ENCODE measurements around the gene CCDC12. TPM values are rescaled to one million over a fixed set of nuclear protein-coding genes. Genes with fewer than 3 reads are reported as not detected.

CCDC12 gene
- total RNA-seq: 100 to 1,000 TPM in 1 of 4 donors, 10 to 100 TPM in 3; 64.6 to 101 (median 82.5) TPM

DNA sequence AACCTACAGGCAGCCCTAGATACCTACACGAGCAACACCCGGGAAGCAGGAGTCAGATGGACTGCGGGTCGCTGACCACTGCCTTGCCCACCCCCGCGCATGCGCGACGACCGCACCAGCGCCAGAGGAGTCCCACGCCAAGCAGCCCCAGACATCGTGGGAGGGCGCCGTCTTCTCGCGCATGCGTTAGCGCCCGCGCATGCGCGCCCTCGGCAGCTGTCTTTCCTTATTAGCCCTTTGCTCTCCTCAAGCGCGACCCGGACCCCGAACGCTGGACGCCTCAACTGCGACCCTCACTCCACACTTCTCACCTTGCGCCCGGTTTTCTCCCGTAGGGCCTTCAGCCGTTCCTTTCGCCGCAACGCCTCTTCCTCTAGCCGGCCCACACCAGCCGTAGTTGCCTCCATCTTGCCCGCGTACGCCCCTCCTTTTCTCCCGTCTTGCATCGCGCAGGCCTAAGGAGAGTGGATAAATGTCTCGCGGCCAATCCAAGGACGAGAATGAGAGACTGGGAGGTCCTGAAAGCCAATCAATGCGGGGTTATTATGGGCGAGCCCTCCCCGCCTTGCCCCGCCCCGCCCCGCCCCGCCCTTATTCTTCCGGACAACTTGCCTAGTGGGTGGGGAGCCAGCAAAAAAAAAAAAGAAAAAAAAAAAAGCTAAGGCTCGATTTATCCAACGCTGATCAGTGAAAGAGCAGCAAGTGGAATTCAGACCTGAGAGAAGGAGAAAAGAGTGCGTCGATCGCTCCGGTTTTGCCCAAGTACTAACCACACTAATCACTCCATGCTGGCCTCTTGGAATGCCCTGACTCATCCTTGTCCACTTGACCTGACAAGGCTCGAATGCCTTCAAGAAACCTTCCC is at the start of gene CCDC12:
Gene CCDC12 (minus strand): TSS at position 420 of the 865 bp plus-strand sequence. CDS start 13 bp downstream, at position 407.
- WGBS, 2 donors: 0% methylated on average over 48 to 64 of the region's 64 CpGs
- no peak for TF ChIP-seq POLR2A (IDR thresholded peaks at IDR 0.05)
- TF ChIP-seq, protein P1, sequence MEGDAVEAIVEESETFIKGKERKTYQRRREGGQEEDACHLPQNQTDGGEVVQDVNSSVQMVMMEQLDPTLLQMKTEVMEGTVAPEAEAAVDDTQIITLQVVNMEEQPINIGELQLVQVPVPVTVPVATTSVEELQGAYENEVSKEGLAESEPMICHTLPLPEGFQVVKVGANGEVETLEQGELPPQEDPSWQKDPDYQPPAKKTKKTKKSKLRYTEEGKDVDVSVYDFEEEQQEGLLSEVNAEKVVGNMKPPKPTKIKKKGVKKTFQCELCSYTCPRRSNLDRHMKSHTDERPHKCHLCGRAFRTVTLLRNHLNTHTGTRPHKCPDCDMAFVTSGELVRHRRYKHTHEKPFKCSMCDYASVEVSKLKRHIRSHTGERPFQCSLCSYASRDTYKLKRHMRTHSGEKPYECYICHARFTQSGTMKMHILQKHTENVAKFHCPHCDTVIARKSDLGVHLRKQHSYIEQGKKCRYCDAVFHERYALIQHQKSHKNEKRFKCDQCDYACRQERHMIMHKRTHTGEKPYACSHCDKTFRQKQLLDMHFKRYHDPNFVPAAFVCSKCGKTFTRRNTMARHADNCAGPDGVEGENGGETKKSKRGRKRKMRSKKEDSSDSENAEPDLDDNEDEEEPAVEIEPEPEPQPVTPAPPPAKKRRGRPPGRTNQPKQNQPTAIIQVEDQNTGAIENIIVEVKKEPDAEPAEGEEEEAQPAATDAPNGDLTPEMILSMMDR (IDR thresholded peaks at IDR 0.05): peak in 1 of 3 donors; percentile 72
- intact Hi-C loops (cut with DNase I; ENCODE audit: low total_unique reads): no loop called here
- DNase-seq (ENCODE audit: low spot score in 2 of 2): peak; percentile 98 to 99
- H3K4me3 ChIP-seq (ENCODE audit: low read depth, poor library complexity, severe bottlenecking): peak within 1 kb of the TSS; percentile 72

DNA sequence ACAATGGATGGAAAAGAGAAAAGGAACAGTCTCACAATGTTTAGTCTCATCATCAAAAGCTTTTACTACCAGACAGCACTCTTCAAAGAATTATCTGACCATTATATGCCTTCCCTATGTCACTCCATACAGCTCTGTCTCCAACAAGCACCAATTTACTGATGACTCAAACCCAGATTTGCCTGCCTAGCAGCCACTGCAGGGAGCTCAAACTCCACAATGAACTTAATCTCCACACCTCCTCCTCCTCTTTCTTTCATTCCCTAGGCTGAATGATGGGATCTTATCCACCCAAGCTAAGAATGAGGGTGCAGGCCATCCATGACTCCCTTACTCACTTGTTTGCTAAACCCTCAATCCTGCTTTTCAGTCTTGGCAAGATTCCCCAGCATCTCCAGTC is 48.4 kb upstream of the CCDC12 start:
- intact Hi-C loops (cut with DNase I; ENCODE audit: low total_unique reads): no loop called here
- TF ChIP-seq, protein P1 (IDR thresholded peaks at IDR 0.05): no peak
- no peak for TF ChIP-seq POLR2A (IDR thresholded peaks at IDR 0.05)
- DNase-seq (ENCODE audit: low spot score in 2 of 2): no peak
- H3K4me3 ChIP-seq (ENCODE audit: low read depth, poor library complexity, severe bottlenecking): no peak overlapping the region

- 61 to 69% methylated on average over 1 of the region's 1 CpG for WGBS, 2 donors
- DNase-seq (ENCODE audit: low spot score in 2 of 2): no peak
- intact Hi-C loops (cut with DNase I; ENCODE audit: low total_unique reads): no loop called here
Measured at GRCh38 chr3:47022641-47023071, 46.1 kb upstream of the CCDC12 start.

GRCh38 chr3:47020311-47020710 is 43.8 kb upstream of the CCDC12 start:
- TF ChIP-seq POLR2A (IDR thresholded peaks at IDR 0.05): no peak
- TF ChIP-seq, protein P1 (IDR thresholded peaks at IDR 0.05): no peak
- 94 to 98% methylated on average over 4 of the region's 4 CpGs for WGBS, 2 donors
- no peak overlapping the region for H3K4me3 ChIP-seq (ENCODE audit: low read depth, poor library complexity, severe bottlenecking)
- intact Hi-C loops (cut with DNase I; ENCODE audit: low total_unique reads): no loop called here
- DNase-seq (ENCODE audit: low spot score in 2 of 2): no peak

More at GRCh38 chr3:47022641-47023071, 46.1 kb upstream of the CCDC12 start:
- no peak overlapping the region for H3K4me3 ChIP-seq (ENCODE audit: low read depth, poor library complexity, severe bottlenecking)
- TF ChIP-seq POLR2A (IDR thresholded peaks at IDR 0.05): no peak
- TF ChIP-seq, protein P1 (IDR thresholded peaks at IDR 0.05): no peak

GRCh38 chr3:47019201-47019600 is 42.7 kb upstream of the CCDC12 start:
- intact Hi-C loops (cut with DNase I; ENCODE audit: low total_unique reads): no loop called here
- no peak for TF ChIP-seq POLR2A (IDR thresholded peaks at IDR 0.05)
- TF ChIP-seq, protein P1 (IDR thresholded peaks at IDR 0.05): no peak
- no peak overlapping the region for H3K4me3 ChIP-seq (ENCODE audit: low read depth, poor library complexity, severe bottlenecking)
- WGBS, 2 donors: 95 to 100% methylated on average over 1 of the region's 1 CpG
- DNase-seq (ENCODE audit: low spot score in 2 of 2): no peak

Data from lower leg skin (tissue), 4 donors.